Measurements from ENCODE around the gene ASPSCR1. TPM values are rescaled to one million over a fixed set of nuclear protein-coding genes. Genes with fewer than 3 reads are reported as not detected.

Gene ASPSCR1
- total RNA-seq, 2 experiments from 2014 or later, result 27.0 to 33.7 TPM

DNA sequence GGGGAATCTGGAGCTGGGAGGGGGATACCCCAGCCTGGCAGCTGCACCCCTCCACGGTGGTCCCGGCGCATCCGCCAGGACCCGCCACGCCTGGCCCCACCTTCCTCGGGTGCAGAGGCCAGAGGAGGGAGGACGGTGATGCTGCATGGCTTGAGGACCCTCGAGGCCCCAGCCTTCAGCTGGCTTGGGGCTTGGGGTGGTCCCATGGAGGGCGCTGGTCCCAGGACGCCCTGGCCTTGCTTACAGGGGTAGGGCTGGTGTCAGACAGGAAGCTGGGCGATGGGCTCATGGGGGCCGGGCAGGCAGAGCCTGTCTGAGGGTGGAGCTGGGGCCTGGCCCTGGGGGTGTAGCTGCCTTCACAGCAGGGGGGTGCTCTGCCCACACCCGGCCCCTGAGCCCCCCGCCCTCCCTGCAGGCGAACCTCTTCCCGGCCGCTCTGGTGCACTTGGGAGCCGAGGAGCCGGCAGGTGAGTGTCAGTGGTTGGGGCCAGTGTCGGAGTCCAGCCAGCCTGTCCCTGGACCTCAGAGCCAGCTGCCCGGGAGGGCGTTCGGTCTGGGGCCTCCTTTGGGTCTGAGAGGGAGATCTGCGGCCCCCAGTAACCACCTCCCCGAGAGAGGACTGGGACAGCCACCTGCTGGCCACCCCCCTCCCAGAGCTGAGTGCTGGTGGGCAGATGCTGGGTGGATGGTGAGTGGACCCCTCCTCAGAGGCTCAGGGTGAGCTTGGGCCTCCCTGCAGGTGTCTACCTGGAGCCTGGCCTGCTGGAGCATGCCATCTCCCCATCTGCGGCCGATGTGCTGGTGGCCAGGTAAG lies 38.8 kb downstream of the ASPSCR1 start:
- POLR2A ChIA-PET, result interaction anchor here (1.0 kb wide), 1 partner anchor 124 kb away, joined by 3 read pairs; no protein-coding TSS in a partner anchor
- H3K27me3 Mint-ChIP-seq (ENCODE audit: low read depth), result no peaks in the 10 kb centered on the region

DNA sequence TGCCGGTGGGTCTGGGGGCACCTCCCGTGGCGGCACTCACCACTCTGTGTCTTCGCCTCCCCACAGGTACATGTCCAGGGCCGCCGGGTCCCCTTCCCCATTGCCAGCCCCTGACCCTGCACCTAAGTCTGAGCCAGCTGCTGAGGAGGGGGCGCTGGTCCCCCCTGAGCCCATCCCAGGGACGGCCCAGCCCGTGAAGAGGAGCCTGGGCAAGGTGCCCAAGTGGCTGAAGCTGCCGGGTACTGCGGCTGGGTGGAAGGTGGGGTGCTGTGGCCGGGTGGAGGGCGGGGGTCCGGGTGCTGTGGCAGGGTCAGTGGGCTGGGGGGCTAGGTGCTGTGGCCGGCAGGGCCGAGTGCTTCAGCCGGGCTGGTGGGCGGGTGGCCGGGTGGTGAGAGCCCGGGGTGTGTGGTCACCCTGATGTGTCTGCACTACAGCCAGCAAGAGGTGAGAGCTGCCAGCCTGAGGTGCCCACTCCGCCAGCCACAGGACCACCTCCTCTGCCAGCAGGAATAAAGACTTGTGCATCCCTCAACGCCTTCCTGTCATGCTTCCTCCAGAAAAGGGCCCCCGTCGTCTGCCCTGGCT lies 39.5 kb downstream of the ASPSCR1 start:
- H3K4me1 Mint-ChIP-seq (ENCODE audit: low read depth), result peaks cover 14% of the 10 kb centered on the region
- no peak overlapping the region for H3K4me3 Mint-ChIP-seq
- no peak for ATAC-seq
- no peak overlapping the region for H3K27ac Mint-ChIP-seq
- H3K9me3 Mint-ChIP-seq (ENCODE audit: insufficient read depth), result no peaks in the 10 kb centered on the region
- CTCF ChIA-PET, result interaction anchor here (2.7 kb wide), 1 partner anchor 57 kb away, joined by 14 read pairs; no protein-coding TSS in a partner anchor
- H3K27me3 Mint-ChIP-seq (ENCODE audit: low read depth), result no peaks in the 10 kb centered on the region
- POLR2A ChIA-PET, result interaction anchor here (1.0 kb wide), 1 partner anchor 125 kb away, joined by 3 read pairs; no protein-coding TSS in a partner anchor
- DNase-seq, result no peak
- H3K36me3 Mint-ChIP-seq (ENCODE audit: low read depth), result peaks cover 9% of the 10 kb centered on the region

More for the DNA sequence above, 38.8 kb downstream of the ASPSCR1 start:
- H3K9me3 Mint-ChIP-seq (ENCODE audit: insufficient read depth), result no peaks in the 10 kb centered on the region
- ATAC-seq, result no peak
- H3K4me3 Mint-ChIP-seq, result no peak overlapping the region
- H3K36me3 Mint-ChIP-seq (ENCODE audit: low read depth), result peaks cover 7% of the 10 kb centered on the region
- H3K4me1 Mint-ChIP-seq (ENCODE audit: low read depth), result peaks cover 7% of the 10 kb centered on the region
- DNase-seq, result no peak
- H3K27ac Mint-ChIP-seq, result no peak overlapping the region
- CTCF ChIA-PET, result interaction anchor here (2.7 kb wide), 1 partner anchor 57 kb away, joined by 14 read pairs; no protein-coding TSS in a partner anchor

DNA sequence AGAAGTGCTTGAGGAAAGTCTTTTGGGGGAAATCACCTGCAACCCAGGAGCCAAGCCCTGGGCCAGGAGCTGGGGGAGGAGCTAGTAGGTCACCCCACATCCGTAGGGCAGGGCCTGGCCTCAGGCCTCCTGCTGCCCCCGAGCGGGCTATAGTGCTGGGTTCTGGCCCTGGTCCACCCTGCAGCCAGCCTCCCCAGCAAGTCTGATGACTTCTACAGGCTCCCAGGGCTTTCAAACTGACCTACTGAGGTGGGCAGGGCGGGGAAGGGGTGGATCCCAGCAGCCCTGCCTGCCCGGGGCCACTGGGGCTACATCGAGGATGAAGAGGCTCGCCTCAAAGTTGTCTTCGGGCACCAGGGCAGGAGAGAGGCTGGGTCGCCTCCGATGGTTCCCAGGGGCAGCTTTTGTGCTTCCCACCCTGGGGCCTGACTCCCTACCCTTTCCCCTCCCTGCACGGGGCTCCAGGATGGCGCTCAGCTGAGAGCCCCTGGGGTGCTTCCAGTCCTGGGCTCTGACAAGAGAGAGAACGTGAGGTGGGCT lies 40.3 kb downstream of the ASPSCR1 start:
- CTCF ChIA-PET, result interaction anchor here (2.7 kb wide), 1 partner anchor 58 kb away, joined by 14 read pairs; no protein-coding TSS in a partner anchor
- POLR2A ChIA-PET, result interaction anchor here (0.6 to 0.8 kb wide), 2 partner anchors 8 to 41 kb away, joined by 3 read pairs; no protein-coding TSS in a partner anchor
- ATAC-seq, result no peak
- Mint-ChIP-seq H3K4me1 (ENCODE audit: low read depth) (peaks cover 14% of the 10 kb centered on the region), H3K9me3 (ENCODE audit: insufficient read depth) (no peaks in the 10 kb centered on the region), H3K36me3 (ENCODE audit: low read depth) (peaks cover 9% of the 10 kb centered on the region), H3K4me3 (no peak overlapping the region), H3K27ac (no peak overlapping the region), H3K27me3 (ENCODE audit: low read depth) (no peaks in the 10 kb centered on the region)
- no peak for DNase-seq

DNA sequence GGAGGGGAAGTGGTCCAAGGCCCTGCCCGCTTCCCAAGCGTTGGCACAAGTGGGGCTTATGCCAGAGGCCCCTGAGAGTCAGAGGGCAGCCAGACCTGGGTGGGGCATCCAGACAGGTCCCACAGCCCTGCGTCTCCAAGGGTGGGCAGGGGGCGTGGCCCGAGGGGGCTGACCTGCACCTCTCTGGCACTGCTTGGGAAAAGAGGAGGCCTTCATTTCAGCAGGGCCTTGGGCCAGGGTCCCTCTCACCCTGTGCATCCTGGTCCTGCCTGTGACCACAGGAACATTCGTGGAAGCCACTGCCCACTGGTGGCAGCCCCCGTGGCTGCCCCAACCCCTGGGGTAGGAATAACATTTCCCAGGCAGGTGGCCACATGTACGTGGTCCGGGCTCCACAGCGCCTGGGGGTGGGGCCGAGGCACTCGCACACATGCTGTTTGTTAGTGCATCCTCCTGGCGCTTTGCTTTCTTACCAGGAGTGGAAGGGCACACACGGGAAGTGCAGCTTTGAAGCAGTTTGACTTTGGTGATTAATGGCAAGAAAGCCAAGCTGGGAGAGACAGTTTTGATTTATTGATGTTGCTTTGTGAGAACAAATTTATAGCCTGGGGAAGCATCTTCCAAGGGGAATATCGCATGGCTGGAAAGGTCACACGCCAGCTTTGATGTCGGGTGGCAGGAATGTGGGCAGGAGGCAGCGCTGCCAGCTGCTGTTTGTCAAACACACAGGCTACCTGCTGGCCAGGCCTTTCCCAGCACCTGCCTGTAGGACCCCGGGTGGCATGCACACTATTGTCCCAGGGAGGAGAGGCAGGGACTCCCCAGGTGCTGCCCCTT lies 40.9 kb downstream of the ASPSCR1 start:
- Mint-ChIP-seq H3K4me1 (ENCODE audit: low read depth) (peaks cover 14% of the 10 kb centered on the region), H3K27ac (no peak overlapping the region), H3K27me3 (ENCODE audit: low read depth) (no peaks in the 10 kb centered on the region), H3K9me3 (ENCODE audit: insufficient read depth) (no peaks in the 10 kb centered on the region), H3K36me3 (ENCODE audit: low read depth) (peaks cover 9% of the 10 kb centered on the region), H3K4me3 (no peak overlapping the region)
- ATAC-seq, result no peak
- CTCF ChIA-PET, result interaction anchor here (1.7 to 6.1 kb wide), 3 partner anchors 58 to 68 kb away, joined by 4 to 138 read pairs (median 14); partner anchors contain the start of gene NOTUM
- POLR2A ChIA-PET, result interaction anchor here (0.6 to 0.8 kb wide), 2 partner anchors 9 to 42 kb away, joined by 3 read pairs; no protein-coding TSS in a partner anchor
- no peak for DNase-seq

DNA sequence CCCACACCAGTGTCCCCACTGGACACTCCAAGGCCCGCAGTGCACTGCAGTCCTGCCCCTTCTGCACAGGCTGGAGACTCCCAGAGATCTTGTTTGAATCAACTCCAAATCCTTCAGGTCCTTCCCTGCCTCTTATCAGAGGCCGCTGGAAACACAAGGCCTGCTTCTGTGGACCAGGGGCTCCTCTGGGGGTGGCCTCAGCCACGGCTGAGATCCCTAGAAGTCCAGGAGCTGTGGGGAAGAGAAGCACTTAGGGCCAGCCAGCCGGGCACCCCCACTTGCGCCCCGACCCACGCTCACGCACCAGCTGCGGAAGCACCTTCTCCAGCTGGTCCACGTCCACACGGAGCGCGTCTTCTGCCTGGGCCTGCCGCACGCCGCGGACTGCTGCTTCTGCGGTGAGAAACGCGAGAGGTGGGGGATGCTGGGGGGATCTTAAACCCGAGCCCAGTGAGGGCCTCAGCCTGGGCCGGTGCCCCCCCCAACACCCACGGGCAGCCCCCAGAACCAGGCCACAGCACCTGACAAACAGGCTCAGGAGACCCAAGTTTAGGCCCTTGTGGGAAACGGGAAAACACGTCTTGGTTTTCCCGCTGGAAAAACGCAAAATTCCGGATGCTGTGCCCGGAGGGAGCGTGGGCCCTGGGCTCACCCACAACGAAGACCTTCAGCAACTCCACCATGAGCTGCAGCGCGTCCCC lies 41.7 kb downstream of the ASPSCR1 start:
- POLR2A ChIA-PET, result interaction anchor here (0.9 kb wide), 1 partner anchor 10 kb away, joined by 3 read pairs; no protein-coding TSS in a partner anchor
- CTCF ChIA-PET, result interaction anchor here (0.6 to 6.1 kb wide), 22 partner anchors 8 to 179 kb away, joined by 3 to 138 read pairs (median 4); partner anchors contain the start of genes DCXR, MAFG, NOTUM and PYCR1
- H3K4me3 Mint-ChIP-seq, result no peak overlapping the region
- peaks cover 18% of the 10 kb centered on the region for H3K4me1 Mint-ChIP-seq (ENCODE audit: low read depth)
- DNase-seq (no peak), ATAC-seq (no peak)
- H3K9me3 Mint-ChIP-seq (ENCODE audit: insufficient read depth), result no peaks in the 10 kb centered on the region
- H3K27ac Mint-ChIP-seq, result no peak overlapping the region
- H3K27me3 Mint-ChIP-seq (ENCODE audit: low read depth), result no peaks in the 10 kb centered on the region
- H3K36me3 Mint-ChIP-seq (ENCODE audit: low read depth), result peaks cover 9% of the 10 kb centered on the region

DNA sequence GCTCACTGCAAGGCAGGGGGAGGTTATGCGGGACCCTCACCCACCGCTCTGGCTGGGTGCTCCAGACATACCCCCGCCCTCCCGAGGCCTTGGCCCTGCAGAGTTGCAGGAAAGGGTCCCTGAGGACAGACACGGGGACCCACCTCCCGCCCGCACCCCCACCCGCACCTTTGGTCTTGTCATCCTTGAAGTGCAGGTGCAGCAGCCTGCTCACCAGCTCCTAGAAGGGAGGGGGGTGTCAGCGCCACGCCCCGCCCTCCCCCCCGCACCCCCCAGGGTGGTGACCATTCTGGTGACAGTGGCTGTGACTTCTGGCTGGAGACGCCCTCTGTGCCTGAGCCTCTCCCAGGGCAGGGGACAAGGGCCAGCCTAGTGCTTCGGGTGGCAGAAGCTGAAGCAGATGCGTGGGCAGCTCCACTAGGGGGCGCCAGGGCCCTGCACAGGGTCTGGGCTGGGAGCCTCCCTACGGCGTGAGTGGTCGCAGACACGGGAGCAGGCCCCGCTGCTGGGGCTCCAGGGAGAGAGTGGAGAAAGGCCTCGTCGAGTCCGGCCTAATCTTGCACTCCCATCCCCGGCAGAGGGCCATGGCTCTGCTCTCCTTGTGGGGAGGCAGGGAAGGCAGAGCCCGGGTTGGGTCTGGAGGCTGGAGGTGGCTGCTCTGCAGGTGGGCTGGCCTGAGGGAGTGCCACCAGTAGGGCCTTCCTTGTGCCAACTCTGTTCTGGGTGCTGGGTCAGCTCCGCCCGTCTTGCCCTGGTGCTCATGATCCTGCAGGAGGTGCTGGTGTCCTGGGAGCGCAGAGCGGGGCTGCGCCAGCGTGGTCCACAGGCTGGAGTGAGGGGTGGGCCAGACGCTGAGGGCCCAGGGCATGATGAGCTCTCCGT lies 42.5 kb downstream of the ASPSCR1 start:
- Mint-ChIP-seq H3K27me3 (ENCODE audit: low read depth) (no peaks in the 10 kb centered on the region), H3K9me3 (ENCODE audit: insufficient read depth) (no peaks in the 10 kb centered on the region), H3K4me3 (peak overlapping the region; percentile 15), H3K27ac (no peak overlapping the region), H3K36me3 (ENCODE audit: low read depth) (peaks cover 9% of the 10 kb centered on the region), H3K4me1 (ENCODE audit: low read depth) (peaks cover 21% of the 10 kb centered on the region)
- DNase-seq (peak; percentile 76), ATAC-seq (no peak)
- ChIA-PET CTCF (interaction anchor here (0.6 to 6.1 kb wide), 27 partner anchors 9 to 351 kb away, joined by 3 to 138 read pairs (median 4); partner anchors contain the start of genes DCXR, MAFG, NOTUM and PYCR1), POLR2A (interaction anchor here (0.7 to 0.9 kb wide), 2 partner anchors 11 to 130 kb away, joined by 3 read pairs; no protein-coding TSS in a partner anchor)

DNA sequence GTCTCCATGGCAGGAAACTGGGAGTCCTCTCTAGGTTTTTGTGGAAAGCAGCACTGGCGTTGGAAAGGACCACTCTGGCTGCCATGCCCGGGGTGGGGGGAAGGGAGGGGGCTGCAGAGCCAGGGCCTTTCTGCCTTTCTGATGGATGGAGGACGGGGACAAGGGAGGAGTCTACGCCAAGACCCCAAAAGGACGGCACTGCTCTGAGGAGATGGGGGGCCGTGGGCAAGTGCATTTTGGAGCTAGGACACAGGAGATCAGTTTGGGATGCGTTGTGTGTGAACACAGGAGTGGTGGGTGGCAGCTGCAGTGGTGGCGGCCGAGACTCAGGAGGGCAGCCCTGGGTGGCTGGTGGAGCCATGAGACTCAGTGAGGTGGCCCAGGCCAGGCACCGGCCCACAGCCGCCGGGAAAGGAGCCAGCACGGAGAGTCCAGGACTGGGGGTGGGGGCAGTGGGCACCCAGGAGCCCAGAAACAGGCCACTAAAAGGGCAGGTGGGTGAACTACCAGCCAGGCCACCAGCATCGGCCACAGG lies 43.2 kb downstream of the ASPSCR1 start:
- Mint-ChIP-seq H3K27me3 (ENCODE audit: low read depth) (no peaks in the 10 kb centered on the region), H3K27ac (no peak overlapping the region), H3K4me3 (peak overlapping the region; percentile 89), H3K4me1 (ENCODE audit: low read depth) (peaks cover 25% of the 10 kb centered on the region), H3K9me3 (ENCODE audit: insufficient read depth) (no peaks in the 10 kb centered on the region), H3K36me3 (ENCODE audit: low read depth) (peaks cover 11% of the 10 kb centered on the region)
- no peak for DNase-seq
- ChIA-PET POLR2A (interaction anchor here (0.7 to 1.8 kb wide), 3 partner anchors 61 to 131 kb away, joined by 3 to 12 read pairs (median 3); partner anchors contain the start of gene MAFG), CTCF (interaction anchor here (0.7 to 6.1 kb wide), 24 partner anchors 9 to 350 kb away, joined by 3 to 138 read pairs (median 4); partner anchors contain the start of genes DCXR, MAFG, NOTUM and PYCR1)
- no peak for ATAC-seq

DNA sequence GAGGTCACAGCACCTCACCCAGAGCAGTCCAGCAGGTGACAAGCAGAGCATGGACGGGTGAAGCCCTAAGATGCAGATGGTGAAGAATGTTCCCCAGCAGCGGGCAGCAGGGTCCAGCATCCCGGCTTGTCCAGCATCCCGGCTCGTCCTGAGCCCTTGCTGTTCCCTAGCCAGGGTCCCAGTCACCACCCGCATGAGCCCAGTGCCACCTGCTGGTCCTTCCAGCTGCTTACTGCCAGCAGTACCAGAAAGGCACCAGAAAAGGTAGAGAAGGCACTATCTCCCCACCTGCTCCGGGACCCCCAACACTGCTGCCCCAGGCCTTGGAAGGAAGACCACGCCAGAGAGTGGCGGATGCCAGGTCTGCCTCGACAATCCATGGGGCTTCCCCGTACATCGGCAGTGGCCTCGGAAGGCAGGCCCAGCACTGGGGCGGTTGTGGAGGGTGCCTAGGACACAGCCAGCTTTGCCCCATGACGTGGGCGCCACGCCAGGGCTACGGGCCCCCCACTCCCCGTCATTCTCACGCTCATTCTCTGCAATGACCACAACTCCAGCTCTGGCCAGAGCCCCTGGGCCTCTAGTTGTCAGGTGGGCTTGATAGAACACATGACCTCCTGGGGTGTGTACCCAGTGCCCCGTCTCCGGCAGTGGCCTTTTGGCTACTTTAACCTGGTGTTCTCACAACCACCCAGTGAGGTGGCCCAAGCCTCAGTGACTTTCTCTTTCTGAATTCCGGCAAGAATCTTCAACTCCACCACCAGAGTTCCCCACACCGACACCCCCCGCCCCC lies 43.9 kb downstream of the ASPSCR1 start:
- DNase-seq (peak; percentile 77), ATAC-seq (no peak)
- Mint-ChIP-seq H3K27me3 (ENCODE audit: low read depth) (no peaks in the 10 kb centered on the region), H3K4me1 (ENCODE audit: low read depth) (peaks cover 29% of the 10 kb centered on the region), H3K27ac (peak overlapping the region; percentile 83), H3K4me3 (peak overlapping the region; percentile 89), H3K9me3 (ENCODE audit: insufficient read depth) (no peaks in the 10 kb centered on the region), H3K36me3 (ENCODE audit: low read depth) (peaks cover 14% of the 10 kb centered on the region)
- POLR2A ChIA-PET, result interaction anchor here (0.9 to 2.8 kb wide), 5 partner anchors 10 to 94 kb away, joined by 3 to 12 read pairs (median 4); partner anchors contain the start of genes DCXR and MAFG
- CTCF ChIA-PET, result interaction anchor here (1.0 to 6.1 kb wide), 14 partner anchors 9 to 350 kb away, joined by 3 to 138 read pairs (median 6); partner anchors contain the start of genes DCXR, MAFG, NOTUM and RAC3

DNA sequence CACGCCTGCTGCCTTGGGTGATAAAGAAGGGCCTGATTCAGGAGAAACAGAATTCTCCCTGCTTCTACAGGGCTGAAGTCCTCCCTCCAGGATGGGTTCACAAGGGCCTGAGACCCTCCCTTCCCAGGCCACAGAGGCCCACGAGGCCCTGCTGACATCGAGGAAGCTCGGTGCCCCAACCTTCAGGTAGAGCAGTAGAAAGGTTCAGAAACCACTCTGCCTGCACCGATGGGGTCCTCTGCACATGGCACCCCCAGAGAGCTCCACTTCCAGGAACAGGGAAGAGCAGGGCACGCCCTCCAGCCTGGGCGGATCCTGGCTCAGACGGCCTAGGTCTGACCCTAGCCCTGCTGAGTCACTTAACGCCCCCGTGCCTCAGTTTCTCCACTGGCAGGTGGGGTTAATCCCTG lies 44.5 kb downstream of the ASPSCR1 start:
- Mint-ChIP-seq H3K4me3 (peak overlapping the region; percentile 89), H3K4me1 (ENCODE audit: low read depth) (peaks cover 35% of the 10 kb centered on the region), H3K9me3 (ENCODE audit: insufficient read depth) (no peaks in the 10 kb centered on the region), H3K27me3 (ENCODE audit: low read depth) (no peaks in the 10 kb centered on the region), H3K27ac (peak overlapping the region; percentile 83), H3K36me3 (ENCODE audit: low read depth) (peaks cover 14% of the 10 kb centered on the region)
- CTCF ChIA-PET, result interaction anchor here (1.0 to 6.1 kb wide), 8 partner anchors 9 to 152 kb away, joined by 3 to 138 read pairs (median 15); partner anchors contain the start of genes DCXR, MAFG, NOTUM and RAC3
- DNase-seq, result no peak
- POLR2A ChIA-PET, result interaction anchor here (0.7 to 2.8 kb wide), 5 partner anchors 11 to 62 kb away, joined by 3 to 12 read pairs (median 4); partner anchors contain the start of gene DCXR
- ATAC-seq, result no peak
